ENCODE results near the gene VASH1.

VASH1 gene

GRCh38 chr14:76829013-76829365, 67.7 kb downstream of the VASH1 start:
- TF ChIP-seq CREB1 (IDR thresholded peaks at IDR 0.05; ENCODE audit: low read depth) (no peak), YY1 (IDR thresholded peaks at IDR 0.05; ENCODE audit: low read depth) (no peak), CEBPB (IDR thresholded peaks at IDR 0.05) (no peak), REST (IDR thresholded peaks at IDR 0.05; ENCODE audit: low read depth) (no peak)

GRCh38 chr14:76829650-76830421, 68.6 kb downstream of the VASH1 start:
- TF ChIP-seq REST (IDR thresholded peaks at IDR 0.05; ENCODE audit: low read depth) = no peak
- no peak for TF ChIP-seq USF1 (IDR thresholded peaks at IDR 0.05)
- TF ChIP-seq EP300 (IDR thresholded peaks at IDR 0.05; ENCODE audit: borderline replicate concordance) = no peak

GRCh38 chr14:76830556-76830955, 69.3 kb downstream of the VASH1 start:
- TF ChIP-seq TCF12 (IDR thresholded peaks at IDR 0.05; ENCODE audit: low read depth) (no peak), TAF1 (IDR thresholded peaks at IDR 0.05; ENCODE audit: low read depth) (no peak), CEBPB (IDR thresholded peaks at IDR 0.05) (no peak), TEAD4 (IDR thresholded peaks at IDR 0.05) (no peak), MAX (IDR thresholded peaks at IDR 0.05) (no peak), CREB1 (IDR thresholded peaks at IDR 0.05; ENCODE audit: low read depth) (no peak), EGR1 (IDR thresholded peaks at IDR 0.05) (no peak), ZBTB7A (IDR thresholded peaks at IDR 0.05; ENCODE audit: low read depth) (no peak), NFIC (IDR thresholded peaks at IDR 0.05) (no peak), FOXM1 (IDR thresholded peaks at IDR 0.05; ENCODE audit: borderline replicate concordance, low read depth) (no peak)

GRCh38 chr14:76832503-76832988, 71.3 kb downstream of the VASH1 start:
- TF ChIP-seq REST (IDR thresholded peaks at IDR 0.05; ENCODE audit: low read depth) (no peak), RAD21 (IDR thresholded peaks at IDR 0.05; ENCODE audit: low read depth) (no peak), TEAD4 (IDR thresholded peaks at IDR 0.05) (no peak), NFIC (IDR thresholded peaks at IDR 0.05) (no peak), CEBPB (IDR thresholded peaks at IDR 0.05) (no peak), MAX (IDR thresholded peaks at IDR 0.05) (no peak), EGR1 (IDR thresholded peaks at IDR 0.05) (no peak), ZBTB7A (IDR thresholded peaks at IDR 0.05; ENCODE audit: low read depth) (no peak), TAF1 (IDR thresholded peaks at IDR 0.05; ENCODE audit: low read depth) (no peak), FOXM1 (IDR thresholded peaks at IDR 0.05; ENCODE audit: borderline replicate concordance, low read depth) (no peak), EP300 (IDR thresholded peaks at IDR 0.05; ENCODE audit: borderline replicate concordance) (no peak), USF1 (IDR thresholded peaks at IDR 0.05) (no peak)
